GM18498 (cell line): ENCODE data around the gene ANKHD1.
"Not testable (repeated sequence)": the region's sequence is repeated elsewhere in the genome, so short reads cannot be mapped to it uniquely, and the experiment has no call there.

Experiments used
- ATAC-seq: cut with Tn5 transposase; IDR thresholded peaks from one replicate; pipeline ENCODE4 v1.9.1; 2021; ENCODE audit warnings: mild to moderate bottlenecking, moderate library complexity; ENCODE audit not compliant: unreplicated experiment

The ANKHD1 gene

GRCh38 chr5:140418862-140419520, 17.4 kb downstream of the ANKHD1 start:
- no peak for ATAC-seq

GRCh38 chr5:140420226-140420570, 18.6 kb downstream of the ANKHD1 start:
- no peak for ATAC-seq

GRCh38 chr5:140420665-140421361, 19.2 kb downstream of the ANKHD1 start:
- no peak for ATAC-seq

GRCh38 chr5:140421375-140421774, 19.7 kb downstream of the ANKHD1 start:
- not testable (repeated sequence) for ATAC-seq

GRCh38 chr5:140423609-140424008, 22.0 kb downstream of the ANKHD1 start:
- ATAC-seq, result no peak

GRCh38 chr5:140424135-140424534, 22.5 kb downstream of the ANKHD1 start:
- ATAC-seq, result no peak

GRCh38 chr5:140427726-140428125, 26.1 kb downstream of the ANKHD1 start:
- ATAC-seq, result not testable (repeated sequence)

GRCh38 chr5:140429724-140430123, 28.1 kb downstream of the ANKHD1 start:
- ATAC-seq, result no peak

GRCh38 chr5:140432212-140432611, 30.6 kb downstream of the ANKHD1 start:
- ATAC-seq, result no peak

GRCh38 chr5:140432916-140433315, 31.3 kb downstream of the ANKHD1 start:
- ATAC-seq, result no peak

- ATAC-seq, result not testable (repeated sequence)
These were observed 55.7 kb downstream of the ANKHD1 start for GRCh38 chr5:140457368-140457767.

GRCh38 chr5:140466981-140467742, 65.5 kb downstream of the ANKHD1 start:
- no peak for ATAC-seq

GRCh38 chr5:140468188-140468587, 66.6 kb downstream of the ANKHD1 start:
- ATAC-seq, result no peak

- no peak for ATAC-seq
These were observed 67.6 kb downstream of the ANKHD1 start for GRCh38 chr5:140469259-140469658.

- ATAC-seq, result no peak
These were observed 78.8 kb downstream of the ANKHD1 start for GRCh38 chr5:140480310-140481014.

GRCh38 chr5:140481758-140482157, 80.1 kb downstream of the ANKHD1 start:
- ATAC-seq, result no peak

GRCh38 chr5:140483055-140483454, 81.4 kb downstream of the ANKHD1 start:
- ATAC-seq, result no peak

GRCh38 chr5:140488141-140488540, 86.5 kb downstream of the ANKHD1 start:
- ATAC-seq, result not testable (repeated sequence)

- no peak for ATAC-seq
These were observed 87.3 kb downstream of the ANKHD1 start for GRCh38 chr5:140488914-140489313.

- ATAC-seq, result no peak
These were observed 96.3 kb downstream of the ANKHD1 start for GRCh38 chr5:140497897-140498296.

- no peak for ATAC-seq
These were observed 97.0 kb downstream of the ANKHD1 start for GRCh38 chr5:140498591-140498990.
